ENCODE data around the gene MMP15.

GRCh38 chr16:58070585-58070984 is 45.0 kb downstream of the MMP15 start:
- TF ChIP-seq CTCF (IDR thresholded peaks at IDR 0.05) (no peak), POLR2A (IDR thresholded peaks at IDR 0.05) (no peak), EP300 (IDR thresholded peaks at IDR 0.05) (no peak)
